Measurements from ENCODE around the gene ATXN2L. TPM values are rescaled to one million over a fixed set of nuclear protein-coding genes. Genes with fewer than 3 reads are reported as not detected.

ATXN2L gene
- total and polyA plus RNA-seq, 4 donors, result 23.1 to 40.7 (median 32.8) TPM

GRCh38 chr16:28865722-28866453 is 43.1 kb downstream of the ATXN2L start:
- Histone ChIP-seq H3K27me3 (ENCODE audit: control insufficient read depth in 4 of 4, insufficient read depth in 4 of 4, low read length in 3 of 4) (no peaks in the 10 kb centered on the region), H3K4me1 (ENCODE audit: control insufficient read depth in 4 of 4, insufficient read depth in 4 of 4, low read length in 3 of 4) (peaks cover 0 to 20% (median 17%) of the 10 kb centered on the region in 4 donors), H3K27ac (ENCODE audit: low read depth in 1 of 2, low read length in 2 of 2) (no peak overlapping the region), H3K9me3 (ENCODE audit: control insufficient read depth in 4 of 4, low read length in 3 of 4) (no peaks in the 10 kb centered on the region), H3K36me3 (ENCODE audit: control insufficient read depth in 4 of 4, insufficient read depth in 3 of 4, low read depth in 1 of 4, low read length in 3 of 4) (peaks cover 9 to 31% (median 19%) of the 10 kb centered on the region in 4 donors), H3K9ac (ENCODE audit: low read depth in 1 of 2, low read length in 2 of 2) (no peak overlapping the region), H3K4me3 (ENCODE audit: low read depth in 1 of 3, low read length in 3 of 3) (no peak overlapping the region)
- no peak for DNase-seq (ENCODE audit: low spot score)
- TF ChIP-seq REST (IDR thresholded peaks at IDR 0.05) (no peak), SP1 (IDR thresholded peaks at IDR 0.05) (no peak), YY1 (IDR thresholded peaks at IDR 0.05) (no peak), GABPA (IDR thresholded peaks at IDR 0.05 in 1 of 2, conservative IDR thresholded peaks at IDR 0.05 in 1 of 2) (no peak), JUND (IDR thresholded peaks at IDR 0.05) (no peak), HNF4G (IDR thresholded peaks at IDR 0.05) (no peak), TAF1 (conservative IDR thresholded peaks at IDR 0.05) (no peak), FOXA1 (IDR thresholded peaks at IDR 0.05) (no peak), FOXA2 (IDR thresholded peaks at IDR 0.05) (no peak), ZBTB33 (IDR thresholded peaks at IDR 0.05) (no peak), RAD21 (IDR thresholded peaks at IDR 0.05) (no peak), NR2F2 (IDR thresholded peaks at IDR 0.05) (no peak), RXRA (IDR thresholded peaks at IDR 0.05) (no peak)
- TF ChIP-seq, protein P1, sequence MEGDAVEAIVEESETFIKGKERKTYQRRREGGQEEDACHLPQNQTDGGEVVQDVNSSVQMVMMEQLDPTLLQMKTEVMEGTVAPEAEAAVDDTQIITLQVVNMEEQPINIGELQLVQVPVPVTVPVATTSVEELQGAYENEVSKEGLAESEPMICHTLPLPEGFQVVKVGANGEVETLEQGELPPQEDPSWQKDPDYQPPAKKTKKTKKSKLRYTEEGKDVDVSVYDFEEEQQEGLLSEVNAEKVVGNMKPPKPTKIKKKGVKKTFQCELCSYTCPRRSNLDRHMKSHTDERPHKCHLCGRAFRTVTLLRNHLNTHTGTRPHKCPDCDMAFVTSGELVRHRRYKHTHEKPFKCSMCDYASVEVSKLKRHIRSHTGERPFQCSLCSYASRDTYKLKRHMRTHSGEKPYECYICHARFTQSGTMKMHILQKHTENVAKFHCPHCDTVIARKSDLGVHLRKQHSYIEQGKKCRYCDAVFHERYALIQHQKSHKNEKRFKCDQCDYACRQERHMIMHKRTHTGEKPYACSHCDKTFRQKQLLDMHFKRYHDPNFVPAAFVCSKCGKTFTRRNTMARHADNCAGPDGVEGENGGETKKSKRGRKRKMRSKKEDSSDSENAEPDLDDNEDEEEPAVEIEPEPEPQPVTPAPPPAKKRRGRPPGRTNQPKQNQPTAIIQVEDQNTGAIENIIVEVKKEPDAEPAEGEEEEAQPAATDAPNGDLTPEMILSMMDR (IDR thresholded peaks at IDR 0.05; ENCODE audit: low read depth, low read length, missing input control), result no peak
- TF ChIP-seq, protein P2, sequence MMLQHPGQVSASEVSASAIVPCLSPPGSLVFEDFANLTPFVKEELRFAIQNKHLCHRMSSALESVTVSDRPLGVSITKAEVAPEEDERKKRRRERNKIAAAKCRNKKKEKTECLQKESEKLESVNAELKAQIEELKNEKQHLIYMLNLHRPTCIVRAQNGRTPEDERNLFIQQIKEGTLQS (IDR thresholded peaks at IDR 0.05), result no peak
- TF ChIP-seq, protein P3, sequence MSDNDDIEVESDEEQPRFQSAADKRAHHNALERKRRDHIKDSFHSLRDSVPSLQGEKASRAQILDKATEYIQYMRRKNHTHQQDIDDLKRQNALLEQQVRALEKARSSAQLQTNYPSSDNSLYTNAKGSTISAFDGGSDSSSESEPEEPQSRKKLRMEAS (IDR thresholded peaks at IDR 0.05), result no peak
- 53% methylated on average over 32 of the region's 32 CpGs for WGBS

Measured in liver (tissue), 9 donors.